ENCODE data around the gene SIX5. TPM values are rescaled to one million over a fixed set of nuclear protein-coding genes. Genes with fewer than 3 reads are reported as not detected.
A peak's percentile ranks its signal among the peaks of the same experiment; 100 is the strongest.

The SIX5 gene
- total and polyA plus RNA-seq, 9 of the 15 experiments (the other 6 are each of a cell fraction or from before 2014, with no cell fraction given), result 1.4 to 17.2 (median 7.4) TPM; not detected in 2

GRCh38 chr19:45792470-45793177 lies 23.6 kb upstream of the SIX5 start, which contains the start of gene DMWD (continued):
- no peak for TF ChIP-seq BRD4 (IDR thresholded peaks at IDR 0.05)
- TF ChIP-seq LCOR (CRISPR knock-in tag; IDR thresholded peaks at IDR 0.05), result no peak
- TF ChIP-seq, protein P1, sequence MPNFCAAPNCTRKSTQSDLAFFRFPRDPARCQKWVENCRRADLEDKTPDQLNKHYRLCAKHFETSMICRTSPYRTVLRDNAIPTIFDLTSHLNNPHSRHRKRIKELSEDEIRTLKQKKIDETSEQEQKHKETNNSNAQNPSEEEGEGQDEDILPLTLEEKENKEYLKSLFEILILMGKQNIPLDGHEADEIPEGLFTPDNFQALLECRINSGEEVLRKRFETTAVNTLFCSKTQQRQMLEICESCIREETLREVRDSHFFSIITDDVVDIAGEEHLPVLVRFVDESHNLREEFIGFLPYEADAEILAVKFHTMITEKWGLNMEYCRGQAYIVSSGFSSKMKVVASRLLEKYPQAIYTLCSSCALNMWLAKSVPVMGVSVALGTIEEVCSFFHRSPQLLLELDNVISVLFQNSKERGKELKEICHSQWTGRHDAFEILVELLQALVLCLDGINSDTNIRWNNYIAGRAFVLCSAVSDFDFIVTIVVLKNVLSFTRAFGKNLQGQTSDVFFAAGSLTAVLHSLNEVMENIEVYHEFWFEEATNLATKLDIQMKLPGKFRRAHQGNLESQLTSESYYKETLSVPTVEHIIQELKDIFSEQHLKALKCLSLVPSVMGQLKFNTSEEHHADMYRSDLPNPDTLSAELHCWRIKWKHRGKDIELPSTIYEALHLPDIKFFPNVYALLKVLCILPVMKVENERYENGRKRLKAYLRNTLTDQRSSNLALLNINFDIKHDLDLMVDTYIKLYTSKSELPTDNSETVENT (CRISPR knock-in tag; IDR thresholded peaks at IDR 0.05), result peak; percentile 69
- TF ChIP-seq ZBTB7A (IDR thresholded peaks at IDR 0.05; ENCODE audit: borderline replicate concordance, control insufficient read depth, low read depth, low read length), result peak; percentile 86
- TF ChIP-seq, protein P2, sequence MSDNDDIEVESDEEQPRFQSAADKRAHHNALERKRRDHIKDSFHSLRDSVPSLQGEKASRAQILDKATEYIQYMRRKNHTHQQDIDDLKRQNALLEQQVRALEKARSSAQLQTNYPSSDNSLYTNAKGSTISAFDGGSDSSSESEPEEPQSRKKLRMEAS (CRISPR knock-in tag; IDR thresholded peaks at IDR 0.05), result no peak

DNA sequence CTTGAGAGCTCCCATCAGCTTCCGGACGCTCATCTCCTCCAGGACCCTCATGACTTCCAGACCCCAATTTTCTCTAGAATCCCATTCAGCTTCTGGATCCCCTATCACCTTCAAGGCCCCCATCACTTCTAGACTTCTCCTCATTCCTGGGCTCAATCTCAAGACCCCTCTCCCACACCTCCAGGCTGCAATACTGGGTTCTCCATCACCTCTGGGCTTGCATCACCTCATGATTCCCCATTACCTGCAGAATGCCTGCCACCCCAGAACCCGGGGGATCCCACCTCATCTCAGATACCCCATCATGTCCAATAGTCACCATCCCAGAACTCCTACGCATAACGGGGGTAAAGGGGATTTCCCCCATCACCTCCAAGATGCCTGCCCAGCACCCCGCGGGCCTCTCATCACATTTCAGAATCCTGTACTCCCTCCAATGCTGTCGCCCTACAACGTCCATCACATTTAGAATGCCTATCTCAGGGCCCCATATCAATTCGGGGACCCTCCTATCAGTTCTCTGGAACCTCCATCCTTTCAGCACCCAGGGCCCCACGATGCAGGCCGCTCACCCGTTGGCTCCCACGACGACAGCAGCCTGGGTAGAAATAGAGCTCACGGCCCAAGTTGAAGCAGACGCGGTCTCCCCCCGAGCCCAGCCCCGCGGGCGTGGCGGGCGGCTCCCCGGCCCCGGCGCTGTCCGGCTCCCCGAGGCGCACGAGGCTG lies 22.9 kb upstream of the SIX5 start:
- no peaks in the 10 kb centered on the region for H3K9me3 ChIP-seq (replicated peaks; ENCODE audit: control insufficient read depth, insufficient read depth, low read depth, low read length)
- peaks cover 4% of the 10 kb centered on the region for H3K9me1 ChIP-seq (ENCODE audit: control insufficient read depth, insufficient read depth, low read length)
- no peak for ATAC-seq
- no peak for DNase-seq (ENCODE audit: extremely low read depth in 1 of 4, low spot score in 3 of 4)
- peaks cover 3% of the 10 kb centered on the region for H4K20me1 ChIP-seq (replicated peaks; ENCODE audit: control insufficient read depth, insufficient read depth, low read length)
- peak overlapping the region; percentile 86 for H3K4me2 ChIP-seq (ENCODE audit: insufficient read depth, low read length)
- ChIA-PET POLR2A (interaction anchor here (0.7 to 1.8 kb wide), 4 partner anchors 10 to 922 kb away, joined by 5 to 9 read pairs (median 8); partner anchors contain the start of gene DMPK), CTCF (ENCODE audit: low intra/inter-chr PET ratio) (no interaction called here)
- 12% methylated on average over 16 of the region's 31 CpGs for WGBS (ENCODE audit: insufficient coverage, low coverage, missing lambda C conversion rate)
- peaks cover 19 to 27% of the 10 kb centered on the region in 2 experiments for H3K4me1 ChIP-seq (replicated peaks in 1 of 2; ENCODE audit: control insufficient read depth in 2 of 2, insufficient read depth in 2 of 2, low read length in 2 of 2)
- BruUV-seq (replicated peaks), result TSS peak; percentile 59
- no peaks in the 10 kb centered on the region for H3K27me3 ChIP-seq (ENCODE audit: control insufficient read depth in 2 of 2, insufficient read depth in 2 of 2, low read length in 2 of 2)
- H3K9ac ChIP-seq (ENCODE audit: insufficient read depth in 1 of 2, low read depth in 2 of 2, low read length in 2 of 2), result peak overlapping the region; percentile 77 to 99
- TF ChIP-seq ZEB2 (IDR thresholded peaks at IDR 0.05) (no peak), RUNX1 (IDR thresholded peaks at IDR 0.05; ENCODE audit: low read depth) (0 out of 2 replicates have a peak, but pooled peaks have one; percentile 27), CHD1 (IDR thresholded peaks at IDR 0.05; ENCODE audit: low read length) (peak; percentile 45), KDM5B (IDR thresholded peaks at IDR 0.05; ENCODE audit: insufficient replicate concordance, low read depth, low read length) (peak; percentile 12)
- peak overlapping the region; percentile 95 for H3K4me3 ChIP-seq
- peak overlapping the region; percentile 93; the same call in 1 of the 2 replicates for H2AFZ ChIP-seq (ENCODE audit: low read depth, low read length)
- peak overlapping the region; percentile 83 for H3K27ac ChIP-seq (ENCODE audit: extremely low read depth, low read depth, low read length)
- in situ Hi-C loops (cut with MboI) (no loop called here), intact Hi-C loops (cut with micrococcal nuclease) (no loop called here)
- no peak for FAIRE-seq
- H3K36me3 ChIP-seq (ENCODE audit: control insufficient read depth, insufficient read depth, low read length), result peaks cover 38% of the 10 kb centered on the region; the same call in 2 of the 3 replicates
- H3K79me2 ChIP-seq (ENCODE audit: control insufficient read depth, insufficient read depth, low read length), result peaks cover 19% of the 10 kb centered on the region
